Measurements from ENCODE around the gene DUS1L. TPM values are rescaled to one million over a fixed set of nuclear protein-coding genes. Genes with fewer than 3 reads are reported as not detected.

Gene DUS1L
- polyA plus RNA-seq, 1 donor: 63.4 TPM

DNA sequence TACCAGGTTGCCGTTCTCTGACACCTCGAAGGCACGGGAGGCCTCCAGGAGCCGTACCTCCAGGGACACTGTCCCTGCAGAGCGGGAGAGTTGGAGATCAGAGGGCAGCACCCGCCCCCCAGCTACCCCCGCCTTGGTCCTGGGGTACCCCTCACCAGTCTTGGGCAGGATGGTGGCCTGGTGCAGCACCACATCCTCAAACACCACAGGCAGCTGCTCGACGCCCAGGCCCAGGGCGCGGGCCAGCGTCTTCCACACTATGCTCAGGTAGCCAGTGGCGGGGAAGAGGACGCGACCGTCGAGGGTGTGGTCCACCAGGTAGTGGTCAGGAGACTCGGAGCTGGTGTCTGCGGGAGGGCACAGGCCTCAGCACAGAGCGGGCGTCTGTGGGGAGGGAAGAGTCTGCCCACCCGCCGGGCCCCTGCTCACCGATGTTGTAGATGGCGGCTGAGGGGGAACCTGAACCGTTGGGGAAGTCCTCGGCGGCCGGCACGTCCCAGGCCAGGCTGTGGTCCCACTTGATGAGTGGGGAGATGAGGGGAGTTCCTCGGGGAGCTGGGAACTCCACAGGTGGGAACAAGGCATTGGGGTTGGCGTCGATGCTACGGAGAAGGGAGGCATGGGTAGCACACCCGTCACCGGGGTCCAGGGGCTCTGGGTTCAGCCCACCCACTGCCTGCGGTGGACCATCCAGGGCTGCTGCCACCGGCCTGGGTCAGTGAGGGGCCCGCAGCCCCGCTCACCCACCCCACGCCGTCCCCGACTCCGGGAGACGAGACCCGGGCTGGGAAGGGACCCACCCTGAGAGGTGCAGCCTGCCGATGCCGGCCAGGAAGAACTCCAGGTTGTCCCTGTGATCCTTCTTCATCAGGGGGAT lies 22.6 kb upstream of the DUS1L start:
- no peak for DNase-seq

DNA sequence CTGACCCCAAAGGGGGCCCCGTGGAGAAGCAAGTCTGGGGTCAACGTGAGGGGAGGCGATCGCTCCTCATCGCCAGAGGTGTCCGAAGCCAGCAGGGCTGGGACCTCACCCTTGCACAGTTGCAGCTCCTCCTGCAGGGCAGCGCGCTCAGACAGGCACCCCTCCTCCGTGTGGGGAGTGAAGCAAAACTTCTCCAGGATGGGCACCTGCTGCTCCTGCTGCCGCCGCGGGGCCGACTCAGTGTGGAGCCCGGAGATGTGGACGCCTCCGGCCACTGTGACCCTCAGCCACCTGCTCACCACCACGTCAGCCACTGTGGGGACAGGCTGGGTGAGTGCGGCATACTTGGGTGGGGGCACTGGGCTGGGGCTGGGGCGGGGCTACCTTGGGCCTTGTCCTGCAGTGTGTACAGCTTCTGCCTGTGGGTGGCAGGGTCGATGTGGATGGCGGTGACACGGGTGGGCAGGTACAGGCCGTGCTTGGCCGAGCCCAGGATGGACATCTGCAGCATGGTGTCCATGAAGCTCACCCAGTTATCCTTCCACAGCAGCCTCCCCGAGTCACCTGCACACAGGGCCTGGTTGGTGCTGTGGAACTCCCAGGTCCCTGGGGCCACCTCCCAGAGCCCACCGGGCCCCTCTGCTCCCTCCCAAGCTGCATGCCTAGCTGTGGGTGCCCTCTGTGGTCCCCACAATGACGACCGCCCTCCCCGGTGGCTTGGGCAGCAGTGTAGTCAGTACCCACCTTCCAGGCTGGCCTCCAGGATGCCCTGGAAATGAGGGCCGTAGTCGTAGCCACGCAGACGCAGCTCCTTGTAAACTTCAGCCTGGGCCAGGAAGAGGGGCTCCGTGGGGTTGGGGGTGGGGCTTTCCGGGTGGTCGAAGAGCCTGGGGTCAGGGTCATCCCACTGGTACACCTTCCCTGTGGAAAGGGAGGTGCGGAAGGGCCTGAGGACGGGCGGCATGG lies 21.6 kb upstream of the DUS1L start:
- DNase-seq: no peak

DNA sequence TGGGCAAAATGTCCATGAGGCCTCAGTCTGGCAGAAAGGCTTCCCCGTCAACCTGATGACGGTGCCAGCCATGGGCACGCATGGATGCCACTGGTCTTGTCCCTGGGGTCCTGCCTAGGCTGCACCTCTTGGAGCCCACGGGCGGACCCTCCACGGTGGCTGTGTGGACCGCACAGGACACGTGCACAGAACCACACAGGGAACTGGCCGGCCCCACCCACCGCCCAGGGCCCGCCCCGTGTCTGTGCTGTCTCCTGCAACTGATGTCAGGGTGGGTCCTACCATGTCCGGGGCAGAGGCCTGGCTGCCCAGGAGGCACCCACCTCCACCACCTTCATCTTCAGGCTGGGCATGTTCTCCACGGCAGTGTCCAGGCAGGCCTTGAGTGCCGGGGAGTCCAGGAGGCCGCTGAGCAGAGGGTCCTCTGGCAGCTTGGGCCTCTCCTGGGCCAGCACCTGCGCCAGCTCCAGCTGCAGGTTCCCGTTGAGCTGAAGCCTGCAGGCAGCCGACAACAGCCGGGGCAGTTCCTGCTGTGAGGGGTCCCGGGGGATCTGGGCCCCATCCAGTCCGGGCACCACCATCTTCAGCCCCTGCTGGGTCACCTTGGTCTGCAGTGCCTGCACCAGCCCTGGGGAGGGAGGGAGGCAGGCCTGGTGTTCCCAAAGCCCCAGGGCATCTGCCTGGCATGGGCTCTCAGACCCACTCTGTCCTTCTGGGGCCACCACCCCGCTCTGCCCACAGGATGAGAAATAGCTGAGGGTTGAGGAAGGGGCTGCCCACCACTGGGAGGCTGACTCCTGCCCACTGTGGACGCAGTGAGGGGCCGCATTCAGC lies 20.5 kb upstream of the DUS1L start:
- no peak for DNase-seq

DNA sequence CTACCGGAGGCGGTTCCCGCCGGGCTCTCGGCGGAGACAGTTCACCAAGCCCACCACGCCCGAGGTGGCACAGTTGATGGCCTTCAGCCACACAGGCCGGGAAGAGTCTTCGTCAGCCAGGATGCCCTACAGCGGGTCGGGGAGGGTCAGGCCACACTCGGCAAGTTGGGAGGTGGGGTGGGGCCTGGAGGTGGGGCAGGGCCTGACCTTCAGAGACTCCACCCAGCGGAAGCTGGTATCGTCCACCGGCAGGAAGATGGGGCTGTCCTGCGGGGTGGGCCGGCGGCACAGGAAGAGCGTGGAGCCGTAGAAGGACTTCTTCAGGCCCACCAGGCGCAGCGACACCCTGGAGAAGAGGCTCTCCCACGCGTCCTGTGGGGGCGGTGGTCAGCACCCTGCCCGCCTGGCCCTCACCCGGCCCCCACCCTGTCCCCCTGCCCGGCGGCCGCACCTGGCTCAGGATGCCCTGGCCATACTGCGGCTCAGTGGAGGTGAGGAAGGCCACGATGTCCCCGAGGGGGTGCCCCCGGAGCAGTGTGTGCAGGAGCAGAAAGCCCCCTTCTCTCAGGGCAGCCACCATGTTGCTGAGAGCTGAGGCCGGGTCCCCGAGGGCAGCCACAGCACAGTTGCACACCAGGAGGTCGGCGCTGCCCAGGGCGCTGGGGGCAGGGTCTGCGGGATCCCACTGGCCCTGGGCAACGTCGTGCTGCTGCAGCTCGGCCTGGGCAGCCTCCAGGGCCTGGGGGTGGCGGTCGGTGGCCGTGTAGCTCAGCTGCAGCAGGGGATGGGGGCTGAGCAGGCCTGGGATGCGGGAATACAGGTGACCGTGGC lies 19.6 kb upstream of the DUS1L start:
- DNase-seq: no peak

DNA sequence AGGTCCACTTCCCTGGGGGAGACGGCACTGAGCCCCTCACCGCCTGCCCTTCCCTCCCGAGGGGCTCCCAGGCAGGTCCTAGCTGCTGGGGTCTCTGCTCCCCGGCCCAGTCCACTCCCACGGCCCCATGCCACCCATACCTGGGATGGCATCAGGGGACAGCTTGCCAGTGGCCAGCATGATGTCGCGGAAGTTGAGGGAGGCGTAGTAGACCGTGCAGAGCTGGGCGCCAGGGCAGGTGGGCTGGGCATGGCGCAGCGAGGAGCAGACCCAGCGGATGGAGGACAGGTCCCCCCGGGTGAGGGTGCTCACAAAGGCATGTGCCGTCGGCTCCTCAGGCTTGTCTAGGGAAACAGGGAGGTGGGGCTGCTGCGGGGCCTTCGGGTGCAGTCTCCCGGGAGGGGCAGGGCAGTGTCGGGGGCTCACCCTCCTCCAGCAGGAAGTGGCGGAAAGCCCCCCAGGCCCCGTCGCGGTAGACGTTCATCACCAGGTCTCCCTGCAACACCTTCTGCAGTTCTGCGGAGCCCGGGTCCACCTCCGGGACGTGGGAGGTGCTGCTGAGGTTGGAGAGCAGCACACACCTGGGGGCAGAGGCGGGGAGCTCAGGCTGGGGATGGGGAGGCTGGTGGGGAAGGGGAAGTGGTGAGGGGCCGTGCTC lies 18.9 kb upstream of the DUS1L start:
- no peak for DNase-seq

DNA sequence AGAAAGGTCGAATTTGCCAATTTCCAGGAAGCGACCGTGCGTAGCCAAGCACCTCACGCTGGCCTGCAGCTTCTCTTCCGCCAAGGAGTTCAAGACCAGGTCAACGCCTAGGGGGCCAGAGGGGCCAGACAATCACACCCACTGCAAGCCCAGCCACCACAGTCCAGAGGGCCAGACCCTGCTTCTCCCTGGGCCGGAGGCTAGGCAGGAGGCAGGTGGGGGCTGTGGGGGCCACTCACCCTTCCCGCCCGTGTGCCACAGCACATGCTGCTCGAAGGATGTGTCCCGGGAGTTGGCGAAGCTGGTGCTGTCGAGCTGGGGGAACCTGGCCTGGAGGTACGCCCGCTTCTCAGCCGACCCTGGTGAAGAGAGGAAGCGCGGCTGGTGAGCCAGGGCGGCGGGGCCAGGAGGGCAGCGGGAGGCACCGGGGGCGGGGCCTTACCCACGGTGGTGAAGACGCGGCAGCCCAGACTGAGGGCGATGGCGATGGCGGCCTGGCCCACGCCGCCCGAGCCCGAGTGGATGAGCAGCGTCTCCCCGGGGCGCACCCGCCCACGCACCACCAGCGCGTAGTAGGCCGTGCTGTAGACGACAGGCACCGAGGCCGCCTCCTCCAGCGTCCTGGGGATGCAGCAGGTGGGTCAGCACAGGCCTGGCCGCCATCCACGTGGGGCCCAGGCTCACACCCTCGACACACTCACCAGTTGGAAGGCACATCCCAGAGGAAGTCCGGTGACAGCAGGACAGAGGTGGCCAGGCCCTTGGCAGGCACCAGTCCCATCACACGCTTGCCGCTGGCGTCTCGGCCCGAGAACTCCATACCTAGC lies 18.1 kb upstream of the DUS1L start:
- DNase-seq: no peak

DNA sequence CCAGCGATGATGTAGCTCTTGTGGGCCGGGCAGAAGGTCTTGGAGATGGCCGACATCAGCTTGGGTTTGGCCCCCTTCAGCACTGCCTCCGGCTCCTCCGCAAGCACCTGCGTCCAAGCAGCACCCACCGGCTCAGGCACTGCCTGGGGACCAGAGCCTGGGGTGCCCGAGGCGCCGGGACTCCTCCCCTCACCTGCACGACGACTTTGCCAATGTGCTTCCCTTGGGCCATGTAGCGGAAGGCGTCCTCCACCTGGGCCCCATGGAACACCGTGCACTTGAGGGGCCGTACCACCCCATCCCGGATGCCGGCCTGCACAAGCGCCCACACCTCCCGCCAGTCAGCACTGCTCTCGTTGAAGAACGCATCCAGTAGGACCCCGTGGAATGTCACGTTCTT lies 17.4 kb upstream of the DUS1L start:
- no peak for DNase-seq

DNA sequence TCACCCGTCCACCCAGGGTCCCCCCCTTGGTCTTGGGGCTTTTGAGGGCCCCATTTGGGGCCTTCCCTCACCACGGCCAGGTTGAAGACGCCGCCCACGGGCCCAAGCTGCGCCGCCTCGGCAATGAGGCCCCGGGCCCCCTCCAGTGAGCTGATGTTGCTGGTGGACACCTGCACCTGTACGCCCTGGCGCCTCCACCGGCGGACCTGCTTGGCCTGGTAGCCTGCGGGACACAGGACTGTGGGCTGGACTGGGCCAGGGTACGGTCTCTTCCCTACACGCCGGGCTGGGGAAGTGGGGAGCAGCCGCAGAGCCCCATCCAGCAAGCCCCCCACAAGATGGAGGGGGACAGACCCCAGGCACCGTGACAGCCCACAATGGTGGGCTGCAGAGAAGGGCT lies 16.9 kb upstream of the DUS1L start:
- DNase-seq: no peak

DNA sequence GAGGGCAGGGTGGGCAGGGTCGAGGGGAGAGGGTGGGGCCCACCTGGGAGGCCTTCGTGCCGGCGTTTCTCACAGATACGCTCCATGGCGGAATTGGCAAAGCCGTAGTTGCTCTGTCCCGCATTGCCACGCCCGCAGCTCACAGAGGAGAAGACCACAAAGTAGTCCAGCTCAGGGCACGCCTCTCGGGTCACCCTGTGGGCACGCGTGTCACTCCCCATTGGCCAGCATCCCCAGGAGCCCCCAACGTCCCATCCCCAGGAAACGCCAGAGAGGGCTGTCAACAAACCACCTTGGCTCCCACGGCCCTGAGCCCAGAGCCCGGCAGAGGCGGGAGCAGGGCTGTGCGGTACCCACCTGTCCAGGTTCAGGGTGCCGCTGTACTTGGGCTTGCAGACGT lies 16.4 kb upstream of the DUS1L start:
- no peak for DNase-seq

DNA sequence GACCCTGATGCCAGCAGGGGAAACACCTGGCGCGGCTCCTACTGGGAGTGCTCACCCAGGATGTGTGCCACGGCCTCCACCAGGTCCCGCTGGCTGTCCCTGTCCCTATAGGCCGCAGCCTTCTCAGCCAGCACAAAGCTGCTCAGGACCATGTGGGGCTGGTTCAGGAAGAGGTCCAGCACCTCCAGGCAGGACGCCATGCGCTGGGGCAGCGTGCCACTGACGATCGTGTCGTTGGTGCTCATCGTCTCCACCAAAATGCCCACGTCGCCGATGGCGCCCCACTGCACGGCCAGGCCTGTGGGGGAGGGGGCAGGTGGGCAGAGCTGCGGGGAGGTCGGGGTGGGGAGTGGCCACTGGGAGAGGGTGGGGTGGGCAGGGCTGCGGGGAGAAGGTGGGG lies 15.9 kb upstream of the DUS1L start:
- no peak for DNase-seq

DNA sequence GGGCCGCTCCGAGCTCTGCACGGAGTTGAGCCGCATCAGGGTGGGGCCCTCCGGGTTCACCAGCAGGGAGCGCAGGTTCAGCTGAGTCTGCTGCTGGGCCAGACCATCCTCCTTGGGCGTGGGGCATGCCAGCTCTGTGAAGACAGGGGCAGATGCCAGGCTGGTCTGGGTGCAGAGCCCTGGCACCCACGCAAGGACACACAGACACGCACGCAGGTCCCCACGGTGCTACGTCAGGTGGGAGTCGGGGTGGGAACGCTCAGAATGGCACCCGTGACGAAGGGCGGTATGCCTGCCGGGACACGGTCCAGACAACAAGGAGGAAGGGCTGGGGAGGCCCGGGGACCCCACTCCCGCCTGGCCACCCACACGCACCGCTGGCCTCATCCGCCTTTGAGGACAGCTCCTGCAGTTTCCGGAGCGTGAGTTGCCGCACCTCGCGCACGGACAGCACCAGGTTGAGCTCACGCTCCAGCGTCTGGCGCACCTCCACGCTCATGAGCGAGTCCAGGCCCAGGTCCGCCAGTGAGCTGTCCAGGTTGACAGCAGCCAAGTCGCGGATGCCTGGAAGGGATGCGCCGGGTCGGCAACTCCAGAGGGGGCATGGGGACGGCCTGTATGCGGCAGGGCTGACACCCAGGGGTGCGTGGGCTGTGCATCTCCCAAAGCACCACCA lies 15.3 kb upstream of the DUS1L start:
- no peak for DNase-seq

DNA sequence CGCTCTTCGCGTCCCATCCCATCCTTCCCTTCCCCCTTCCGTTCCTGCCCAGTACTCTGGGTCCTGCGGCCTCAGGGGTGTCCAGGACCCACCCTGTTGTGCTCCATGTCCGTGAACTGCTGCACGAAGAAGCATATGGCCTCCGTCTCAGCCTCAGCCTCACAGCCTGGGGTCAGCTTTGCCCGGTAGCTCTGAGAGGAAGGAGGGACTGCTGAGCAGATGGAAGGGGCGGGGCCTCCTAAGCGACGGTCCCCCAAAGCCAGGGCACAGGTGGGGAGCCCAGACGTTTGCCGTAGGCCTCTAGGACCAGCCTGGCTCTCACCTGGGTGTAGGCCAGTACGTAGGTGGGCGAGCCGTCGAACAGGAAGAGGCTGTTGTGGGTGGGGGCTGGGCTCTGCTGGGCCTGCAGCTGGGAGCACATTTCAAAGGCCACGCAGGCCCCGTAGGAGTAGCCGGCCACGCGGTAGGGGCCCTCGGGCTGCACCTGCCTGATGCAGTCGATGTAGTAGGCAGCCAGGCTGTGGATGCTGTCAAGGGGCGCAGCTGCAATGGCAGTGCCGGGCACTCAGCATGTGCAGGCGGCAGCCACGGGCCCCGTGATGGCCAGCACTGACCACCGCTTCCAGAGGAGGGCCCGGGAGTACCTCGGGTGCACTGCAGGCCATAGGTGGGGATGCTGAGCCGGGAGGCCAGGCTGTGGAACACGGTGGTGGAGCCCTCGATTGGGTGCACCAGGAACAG lies 14.6 kb upstream of the DUS1L start:
- DNase-seq: no peak

DNA sequence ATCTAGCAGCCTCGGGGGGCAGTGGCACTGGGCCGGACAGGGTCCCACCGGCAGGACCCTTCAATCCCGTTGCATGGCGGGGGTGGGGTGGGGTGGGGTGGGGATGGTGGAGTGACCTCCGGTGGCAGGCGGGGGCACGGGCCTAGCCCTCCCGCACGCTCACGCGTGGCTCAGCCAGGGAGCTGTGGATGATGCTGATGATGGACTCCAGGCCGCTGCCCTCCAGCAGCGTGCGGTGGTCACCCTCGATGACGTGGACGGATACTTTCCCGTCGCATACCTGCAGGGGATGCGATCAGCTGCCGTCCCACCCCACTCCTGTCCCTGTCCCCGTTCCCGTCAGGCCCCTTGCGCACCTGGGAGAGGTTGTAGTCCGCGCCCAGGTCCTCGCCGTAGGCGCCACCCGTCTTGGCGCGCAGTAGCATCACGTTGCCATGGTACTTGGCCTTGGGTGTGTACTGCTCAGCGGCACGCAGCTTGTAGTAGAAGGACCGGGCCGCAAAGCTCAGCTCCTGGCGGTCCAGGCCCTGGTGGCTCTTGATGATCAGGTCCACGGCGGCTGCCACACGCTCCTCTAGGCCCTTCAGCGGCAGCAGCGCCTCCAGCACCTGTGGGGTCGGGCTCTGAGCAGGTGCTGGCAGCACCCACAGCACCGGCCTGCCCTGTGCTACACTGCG lies 13.5 kb upstream of the DUS1L start:
- no peak for DNase-seq

DNA sequence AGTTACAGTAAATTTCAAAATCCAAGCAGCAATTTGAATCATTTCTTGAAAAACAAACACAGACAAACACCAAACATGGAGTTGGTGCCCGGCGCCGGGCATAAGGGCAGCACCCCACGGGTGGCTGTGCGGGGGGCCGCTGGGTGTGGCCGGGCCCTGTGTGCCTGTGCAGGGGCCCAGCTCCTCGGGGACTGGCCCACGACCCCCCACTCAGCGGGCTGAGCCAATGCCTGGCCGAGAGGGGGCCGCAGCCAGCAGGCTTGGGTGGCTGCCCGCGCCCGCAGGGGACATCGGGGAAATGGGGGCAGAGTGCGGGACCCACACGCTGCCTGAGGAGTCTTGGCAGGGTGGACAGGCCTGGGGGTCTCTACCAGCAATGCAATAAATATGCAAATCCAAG lies 12.8 kb upstream of the DUS1L start:
- no peak for DNase-seq

DNA sequence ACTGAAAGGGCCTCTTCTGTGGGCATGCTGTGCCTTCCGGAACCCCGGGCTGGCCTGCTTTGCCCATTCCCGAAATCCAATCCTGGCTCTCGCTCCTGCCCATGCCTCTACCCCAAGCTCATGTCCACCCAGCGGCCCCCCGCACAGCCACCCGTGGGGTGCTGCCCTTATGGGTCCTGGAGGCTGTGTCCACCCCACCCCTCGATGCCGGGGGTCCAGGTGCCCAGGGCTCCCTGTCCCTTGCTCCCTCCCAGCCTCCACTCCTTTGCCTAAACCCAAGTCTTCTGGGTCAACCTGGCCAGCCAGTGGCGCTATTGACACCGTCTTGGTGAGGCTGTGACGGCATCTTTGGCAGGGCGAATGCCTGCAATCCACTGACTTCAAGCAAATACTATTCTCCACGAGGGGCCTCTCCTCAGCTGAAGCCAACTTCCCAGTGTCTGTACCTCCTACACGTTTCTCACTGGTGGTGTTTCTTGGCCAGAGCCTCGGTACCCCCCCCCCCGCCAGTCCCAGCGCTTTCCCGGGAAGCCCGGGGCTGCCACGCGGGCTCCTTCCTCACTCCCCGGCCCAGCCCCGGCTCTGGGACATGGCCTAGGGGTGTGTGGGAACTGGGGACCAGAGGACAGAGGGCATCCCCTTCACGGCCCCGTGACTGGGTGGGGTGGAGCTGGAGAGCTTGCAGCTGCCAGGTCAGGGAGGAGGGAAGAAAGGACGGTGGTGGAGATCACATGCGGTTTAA lies 12.2 kb upstream of the DUS1L start:
- peak; percentile 62 for DNase-seq

DNA sequence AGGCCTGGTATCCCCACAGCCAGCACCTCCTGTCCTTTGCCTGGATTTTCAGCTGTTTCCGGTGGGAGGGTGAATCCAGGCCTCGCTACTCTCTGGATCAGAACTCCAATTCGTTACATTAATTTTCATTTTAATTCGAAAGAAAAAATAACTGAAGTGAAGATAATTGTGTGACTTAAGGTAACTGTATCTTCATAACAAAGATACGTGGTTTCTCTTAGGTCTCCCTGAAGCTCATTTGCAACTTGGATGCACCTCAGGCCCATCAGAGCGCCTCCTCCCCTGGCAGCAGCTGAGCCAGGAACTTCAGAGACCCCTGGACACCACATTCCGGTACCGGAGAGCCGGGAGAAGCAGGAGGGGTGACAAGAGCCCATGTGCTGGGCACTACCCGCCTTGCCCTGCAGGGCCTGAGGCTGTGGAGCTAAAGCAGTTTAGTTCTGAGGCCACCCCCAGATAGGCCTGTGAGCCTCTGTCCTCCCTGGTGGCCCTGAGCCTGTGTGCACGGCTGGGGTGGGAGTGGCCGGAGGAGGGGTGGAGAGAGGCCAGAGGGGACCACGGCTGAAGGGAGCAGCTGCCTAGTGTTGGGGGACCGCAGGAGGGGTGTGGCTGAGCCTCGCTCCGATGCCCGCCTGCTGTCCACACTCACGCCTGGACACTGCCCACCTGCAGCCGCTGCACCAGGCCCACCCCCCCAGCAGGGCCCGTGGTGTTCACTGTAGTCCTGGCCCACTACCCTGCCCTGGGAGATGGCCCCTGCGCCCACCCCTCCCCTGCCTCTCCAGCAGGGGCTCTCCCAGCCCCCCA lies 11.4 kb upstream of the DUS1L start:
- no peak for DNase-seq
